T follicular helper cell (primary cell): ENCODE results near the gene PPM1F.

Experiments used
- DNase-seq: peaks from one replicate; pipeline ENCODE4 v3.0.0-alpha.2; 2020; ENCODE audit warnings: low read depth
- total RNA-seq, 2 experiments: gene quantifications; one replicate each; lab custom pipeline; 2026; lab: John Stamatoyannopoulos, UW

The PPM1F gene
- 34.1 to 58.9 reads per million in 2 experiments for total RNA-seq

GRCh38 chr22:21952586-21953571 lies at the start of gene PPM1F:
Gene PPM1F, minus strand, starts transcription at chr22:21952848. Its CDS starts 6,800 bp downstream, at chr22:21946048.
- DNase-seq: peak; percentile 83

GRCh38 chr22:22001664-22002525 lies 49.2 kb upstream of the PPM1F start:
- DNase-seq: no peak

- DNase-seq: no peak
Observed at GRCh38 chr22:21998595-21999247, 46.1 kb upstream of the PPM1F start.

GRCh38 chr22:21996175-21996720 lies 43.6 kb upstream of the PPM1F start:
- DNase-seq: no peak

- no peak for DNase-seq
Observed at GRCh38 chr22:21995660-21996059, 43.0 kb upstream of the PPM1F start.

GRCh38 chr22:21994881-21995444 lies 42.3 kb upstream of the PPM1F start:
- DNase-seq: no peak

GRCh38 chr22:21992593-21993237 lies 40.1 kb upstream of the PPM1F start:
- no peak for DNase-seq

- no peak for DNase-seq
Observed at GRCh38 chr22:21991774-21992173, 39.1 kb upstream of the PPM1F start.

GRCh38 chr22:21991304-21991596 lies 38.6 kb upstream of the PPM1F start:
- DNase-seq: no peak

GRCh38 chr22:21990445-21991303 lies 38.0 kb upstream of the PPM1F start:
- no peak for DNase-seq

GRCh38 chr22:21989049-21989448 lies 36.4 kb upstream of the PPM1F start:
- DNase-seq: no peak

- DNase-seq: no peak
Observed at GRCh38 chr22:21985214-21985613, 32.6 kb upstream of the PPM1F start.

GRCh38 chr22:21984793-21985192 lies 32.1 kb upstream of the PPM1F start:
- DNase-seq: no peak

- DNase-seq: peak; percentile 69
Observed at GRCh38 chr22:21982338-21982965, 29.8 kb upstream of the PPM1F start, which contains the start of gene TOP3B. Gene TOP3B, minus strand, starts transcription at chr22:21982787. Its CDS starts 7,078 bp downstream, at chr22:21975709.

- DNase-seq: no peak
Observed at GRCh38 chr22:21981874-21982273, 29.2 kb upstream of the PPM1F start.

- no peak for DNase-seq
Observed at GRCh38 chr22:21980547-21980946, 27.9 kb upstream of the PPM1F start.

GRCh38 chr22:21978564-21979386 lies 26.1 kb upstream of the PPM1F start:
- no peak for DNase-seq

GRCh38 chr22:21977814-21978213 lies 25.2 kb upstream of the PPM1F start:
- no peak for DNase-seq
